Liver (tissue), 3 donors: ENCODE data around the gene RYR2.

Source experiments
- ATF3 ChIP-seq: IDR thresholded peaks from 2 replicates; pipeline ENCODE4 v1.6.1; 2016; ENCODE audit warnings: antibody characterized with exemption
- RAD21 ChIP-seq, 2 donors: IDR thresholded peaks; 2 replicates each; pipeline ENCODE4 v1.6.1; 2016; ENCODE audit warnings: antibody characterized with exemption in 2 of 2, mild to moderate bottlenecking in 2 of 2
- TF ChIP-seq, protein P1 (sequence below): fragments of 150-350 bp; IDR thresholded peaks from 2 replicates; pipeline ENCODE4 v1.5.1; 2017; ENCODE audit warnings: improper control_type of control experiment, low read depth, low read length; ENCODE audit not compliant: missing input control
- donor health status: healthy.
- donor health status: healthy.

DNA sequence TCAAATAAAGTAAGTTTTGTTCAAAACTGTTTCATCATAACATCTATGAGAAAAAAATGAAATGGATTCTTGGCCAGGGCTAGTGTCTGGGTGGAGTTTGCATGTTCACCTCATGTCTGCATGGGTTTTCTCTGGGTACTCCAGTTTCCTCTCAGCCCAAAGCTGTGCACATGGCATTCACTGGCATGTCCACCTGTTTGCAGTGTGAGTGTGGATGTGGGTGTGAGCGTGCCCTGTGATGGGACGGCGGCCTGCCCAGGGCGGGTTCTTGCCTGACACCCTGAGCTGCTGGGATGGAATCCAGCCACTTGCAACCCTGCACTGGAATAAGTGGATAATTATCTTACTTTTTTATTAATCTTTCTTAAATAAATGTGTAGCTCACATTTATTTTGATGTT lies 185.5 kb downstream of the RYR2 start:
- TF ChIP-seq, protein P1, sequence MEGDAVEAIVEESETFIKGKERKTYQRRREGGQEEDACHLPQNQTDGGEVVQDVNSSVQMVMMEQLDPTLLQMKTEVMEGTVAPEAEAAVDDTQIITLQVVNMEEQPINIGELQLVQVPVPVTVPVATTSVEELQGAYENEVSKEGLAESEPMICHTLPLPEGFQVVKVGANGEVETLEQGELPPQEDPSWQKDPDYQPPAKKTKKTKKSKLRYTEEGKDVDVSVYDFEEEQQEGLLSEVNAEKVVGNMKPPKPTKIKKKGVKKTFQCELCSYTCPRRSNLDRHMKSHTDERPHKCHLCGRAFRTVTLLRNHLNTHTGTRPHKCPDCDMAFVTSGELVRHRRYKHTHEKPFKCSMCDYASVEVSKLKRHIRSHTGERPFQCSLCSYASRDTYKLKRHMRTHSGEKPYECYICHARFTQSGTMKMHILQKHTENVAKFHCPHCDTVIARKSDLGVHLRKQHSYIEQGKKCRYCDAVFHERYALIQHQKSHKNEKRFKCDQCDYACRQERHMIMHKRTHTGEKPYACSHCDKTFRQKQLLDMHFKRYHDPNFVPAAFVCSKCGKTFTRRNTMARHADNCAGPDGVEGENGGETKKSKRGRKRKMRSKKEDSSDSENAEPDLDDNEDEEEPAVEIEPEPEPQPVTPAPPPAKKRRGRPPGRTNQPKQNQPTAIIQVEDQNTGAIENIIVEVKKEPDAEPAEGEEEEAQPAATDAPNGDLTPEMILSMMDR: no peak
- TF ChIP-seq RAD21 (IDR thresholded peaks at IDR 0.05): no peak
- no peak for TF ChIP-seq ATF3
